GM21529 (cell line): ENCODE measurements around the gene IFIT3.
"Not testable (repeated sequence)": the region's sequence is repeated elsewhere in the genome, so short reads cannot be mapped to it uniquely, and the experiment has no call there.

Experiments used
- ATAC-seq: cut with Tn5 transposase; IDR thresholded peaks from one replicate; pipeline ENCODE4 v1.9.1; 2021; ENCODE audit not compliant: unreplicated experiment

The IFIT3 gene, protein sequence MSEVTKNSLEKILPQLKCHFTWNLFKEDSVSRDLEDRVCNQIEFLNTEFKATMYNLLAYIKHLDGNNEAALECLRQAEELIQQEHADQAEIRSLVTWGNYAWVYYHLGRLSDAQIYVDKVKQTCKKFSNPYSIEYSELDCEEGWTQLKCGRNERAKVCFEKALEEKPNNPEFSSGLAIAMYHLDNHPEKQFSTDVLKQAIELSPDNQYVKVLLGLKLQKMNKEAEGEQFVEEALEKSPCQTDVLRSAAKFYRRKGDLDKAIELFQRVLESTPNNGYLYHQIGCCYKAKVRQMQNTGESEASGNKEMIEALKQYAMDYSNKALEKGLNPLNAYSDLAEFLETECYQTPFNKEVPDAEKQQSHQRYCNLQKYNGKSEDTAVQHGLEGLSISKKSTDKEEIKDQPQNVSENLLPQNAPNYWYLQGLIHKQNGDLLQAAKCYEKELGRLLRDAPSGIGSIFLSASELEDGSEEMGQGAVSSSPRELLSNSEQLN

DNA sequence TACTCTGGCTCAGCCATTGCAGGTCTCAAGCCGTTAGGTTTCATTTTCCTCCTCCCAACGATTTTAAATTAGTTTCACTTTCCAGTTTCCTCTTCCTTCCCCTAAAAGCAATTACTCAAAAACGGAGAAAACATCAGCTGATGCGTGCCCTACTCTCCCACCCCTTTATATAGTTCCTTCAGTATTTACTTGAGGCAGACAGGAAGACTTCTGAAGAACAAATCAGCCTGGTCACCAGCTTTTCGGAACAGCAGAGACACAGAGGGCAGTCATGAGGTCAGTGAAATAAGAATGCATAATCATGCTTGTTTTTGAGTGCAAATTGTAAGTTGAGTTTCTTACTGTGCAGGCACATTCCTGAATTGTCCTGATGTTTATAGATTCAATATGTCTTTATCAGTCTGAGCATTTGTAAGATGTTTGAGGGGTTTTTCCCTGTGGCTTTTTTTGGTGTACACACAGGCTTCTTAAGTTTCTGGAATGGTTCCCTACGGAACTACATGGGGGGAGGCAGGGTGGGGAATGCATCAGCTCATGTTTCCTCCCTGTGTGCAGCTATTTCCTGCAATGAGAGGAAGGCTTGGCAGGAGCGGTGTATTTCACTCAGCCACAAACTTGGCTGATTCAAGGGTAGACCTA, at the start of gene IFIT3:
Gene IFIT3 (plus strand): TSS at position 195 of the 639 bp plus-strand sequence. CDS start 77 bp downstream, at position 272.
- no peak for ATAC-seq

DNA sequence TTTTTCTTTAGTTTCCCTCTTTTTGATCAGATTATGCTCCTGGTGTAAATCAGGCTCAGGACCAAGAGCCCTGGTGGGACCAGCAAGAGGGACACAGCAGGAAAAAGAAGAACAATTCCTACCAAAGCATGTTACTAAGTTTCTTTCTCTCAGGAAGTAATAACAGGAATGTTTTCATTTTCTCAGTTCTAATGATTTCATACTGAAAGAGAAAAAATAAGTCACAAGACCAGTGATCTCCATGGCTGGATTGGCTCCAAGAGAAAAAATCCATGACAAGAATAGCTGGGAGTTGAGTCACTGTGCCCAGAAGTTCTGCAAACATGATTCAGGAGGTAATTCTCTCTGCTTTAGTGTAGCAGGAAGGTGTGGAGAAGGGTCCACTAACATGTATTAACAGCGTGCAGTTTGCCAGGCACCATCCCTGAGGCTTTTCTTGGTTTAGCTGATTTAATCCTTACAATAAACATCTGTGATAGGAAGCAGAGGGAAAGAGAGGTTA, 49.7 kb upstream of the IFIT3 start:
- no peak for ATAC-seq

DNA sequence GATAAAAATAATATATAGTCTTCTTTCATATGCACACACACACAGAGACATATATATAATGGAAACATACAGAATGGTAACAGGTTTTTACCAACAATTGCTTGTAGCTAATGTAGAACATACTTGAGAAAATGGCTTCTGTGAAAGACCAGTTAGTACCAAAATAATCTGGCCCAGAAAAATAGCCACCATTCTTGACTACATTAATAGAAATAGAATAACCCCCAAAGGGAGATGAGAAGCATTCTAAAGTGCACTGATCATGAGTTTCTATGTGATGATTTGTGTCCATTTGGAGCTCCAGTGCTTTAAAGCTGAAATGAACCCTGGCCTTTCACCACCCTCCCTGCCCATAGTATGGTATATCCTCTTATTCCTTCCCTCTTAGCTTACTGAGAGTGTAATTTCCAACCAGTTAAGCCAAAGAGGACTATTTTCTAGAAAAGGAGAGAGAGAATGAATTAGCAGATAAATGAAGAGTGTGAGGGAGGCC, 48.9 kb upstream of the IFIT3 start:
- ATAC-seq = no peak

DNA sequence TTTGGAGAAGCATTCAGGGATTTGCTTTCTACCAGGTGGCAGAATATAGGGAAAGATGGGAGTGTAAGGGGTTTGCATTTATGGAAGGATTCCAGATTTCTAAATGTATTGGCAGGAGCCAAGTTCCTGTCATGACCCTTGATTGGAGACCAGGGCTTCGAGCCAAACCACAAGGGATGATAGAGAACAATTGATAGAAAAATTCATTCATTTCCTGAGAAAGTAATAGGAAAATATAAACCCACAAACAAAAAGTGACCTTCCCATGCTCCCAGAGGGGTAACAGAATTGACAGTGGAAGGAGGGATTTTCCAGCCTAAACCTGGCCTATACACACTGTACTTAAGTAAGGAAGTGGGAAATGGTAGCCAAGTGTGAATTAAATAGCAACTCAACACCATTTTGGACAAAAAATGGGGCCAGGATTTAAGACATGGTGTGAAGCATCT, 48.4 kb upstream of the IFIT3 start:
- ATAC-seq = no peak

DNA sequence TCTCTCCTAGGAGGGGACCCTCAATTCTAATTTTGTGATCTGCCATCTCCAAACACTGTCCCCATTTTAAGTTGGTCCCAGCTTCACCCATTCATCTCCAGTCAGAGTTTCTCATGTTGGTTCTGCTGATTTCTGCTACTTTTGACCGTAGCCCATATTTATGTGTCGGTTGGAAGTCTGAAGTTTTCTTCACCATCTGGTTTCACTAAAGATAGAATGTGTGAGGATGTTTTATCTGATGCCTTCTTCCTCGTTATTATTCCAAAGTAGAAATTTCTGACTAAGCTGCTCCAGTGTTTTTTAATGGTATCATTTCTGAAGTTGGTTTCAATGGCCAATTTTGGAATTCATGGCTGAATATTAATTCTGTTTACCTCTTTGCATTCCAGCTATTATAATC, 47.3 kb upstream of the IFIT3 start:
- no peak for ATAC-seq

DNA sequence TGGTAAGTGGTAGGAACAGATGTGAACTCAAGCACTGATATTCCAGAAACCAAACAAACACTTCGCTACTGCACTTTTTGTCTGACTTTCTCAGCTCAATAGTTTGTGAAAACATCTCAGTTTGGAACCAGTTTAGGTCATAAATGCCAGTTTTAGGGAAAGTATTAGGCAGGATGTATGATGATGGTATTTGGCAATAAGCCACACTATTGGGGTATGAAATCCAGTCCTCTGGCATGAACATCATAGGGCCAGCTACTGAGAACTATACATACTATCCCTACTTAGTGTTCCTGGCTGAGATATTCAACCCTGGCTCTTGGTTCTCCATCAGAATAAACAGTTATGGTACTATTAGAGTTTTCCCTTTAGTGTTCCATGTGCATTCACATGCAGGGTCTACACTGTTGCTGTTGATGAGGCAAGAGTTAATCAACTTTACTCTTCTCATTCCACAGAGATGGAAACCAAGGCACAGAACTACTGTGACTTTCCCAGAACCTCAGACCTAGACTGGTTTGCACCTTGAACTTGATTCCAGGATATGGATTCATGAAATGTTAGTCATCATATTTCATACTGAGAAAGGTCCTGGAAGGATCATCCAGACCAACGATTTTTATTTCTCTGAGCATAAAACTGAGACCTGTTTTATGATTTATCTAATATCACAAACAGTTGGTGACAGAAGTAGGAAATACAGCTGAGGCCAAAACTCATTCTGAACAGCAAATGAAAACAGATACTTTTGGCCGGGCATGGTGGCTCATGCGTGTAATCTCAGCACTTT, 46.0 kb upstream of the IFIT3 start:
- ATAC-seq = no peak

DNA sequence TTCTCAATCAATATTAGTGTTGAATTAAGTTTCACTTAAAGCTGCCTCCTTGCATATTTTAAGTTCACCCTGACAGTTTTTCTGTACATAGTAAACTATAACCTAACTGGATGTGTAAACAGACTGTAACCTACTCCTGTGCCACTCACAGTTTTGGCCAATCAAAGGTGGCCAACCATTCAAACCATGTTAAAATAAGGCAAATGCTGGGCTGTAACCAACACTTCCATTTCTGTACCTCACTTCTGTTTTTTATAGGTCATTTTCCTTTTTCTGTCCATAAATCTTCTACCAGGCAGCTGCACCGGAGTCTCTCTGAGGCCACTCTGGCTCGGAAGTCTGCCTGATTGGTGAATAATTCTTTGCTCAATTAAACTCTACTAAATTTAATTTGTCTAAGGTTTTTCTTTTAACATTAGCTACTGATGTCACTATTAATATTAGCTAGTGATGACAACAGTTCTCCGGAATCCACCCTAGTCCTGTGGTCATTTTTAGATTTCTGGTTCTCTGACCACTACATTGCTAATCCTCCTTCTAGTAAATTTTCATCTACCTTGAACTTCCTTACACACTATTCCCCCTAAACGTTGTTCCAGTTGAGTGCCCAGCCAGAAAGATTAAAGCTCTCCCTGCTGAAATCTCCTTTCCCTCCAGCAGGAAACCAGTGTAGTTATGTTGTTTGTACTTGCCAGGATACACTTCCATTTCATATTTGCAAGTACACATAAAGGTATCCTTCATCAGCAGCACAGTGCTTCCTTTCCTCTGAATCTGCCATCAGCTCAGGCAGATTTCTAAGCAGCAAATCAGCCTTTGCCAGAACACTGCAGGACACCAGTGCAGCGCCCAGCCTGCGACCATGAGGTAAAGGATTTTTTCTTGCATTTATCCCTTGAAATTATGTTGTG, 44.5 kb upstream of the IFIT3 start:
- ATAC-seq = no peak

DNA sequence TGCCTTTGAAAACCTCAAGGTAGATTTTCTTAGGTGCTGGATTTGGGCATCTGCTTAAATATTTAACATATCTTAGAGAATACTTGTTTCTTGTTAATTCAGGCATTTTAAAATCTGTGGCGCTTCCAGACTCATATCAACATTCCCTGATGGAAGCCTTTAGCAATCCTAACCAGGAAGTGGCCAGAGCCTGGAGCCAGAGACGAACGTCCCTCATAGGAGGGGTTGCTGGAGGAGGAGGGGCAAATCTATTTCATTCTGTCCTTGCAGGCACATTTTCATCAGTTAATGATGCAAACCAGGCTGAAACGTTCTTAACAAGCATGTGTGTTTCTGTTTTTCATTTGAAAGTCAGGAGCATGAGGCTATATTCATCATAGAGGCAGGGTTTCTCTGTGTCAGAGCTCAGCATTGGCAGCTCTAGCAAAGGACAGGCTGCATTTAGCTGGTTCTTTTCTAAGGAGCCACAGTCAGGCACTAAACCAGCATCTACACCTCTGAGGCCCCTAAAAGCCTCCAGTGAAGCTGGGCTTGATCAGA, 43.8 kb upstream of the IFIT3 start:
- no peak for ATAC-seq

DNA sequence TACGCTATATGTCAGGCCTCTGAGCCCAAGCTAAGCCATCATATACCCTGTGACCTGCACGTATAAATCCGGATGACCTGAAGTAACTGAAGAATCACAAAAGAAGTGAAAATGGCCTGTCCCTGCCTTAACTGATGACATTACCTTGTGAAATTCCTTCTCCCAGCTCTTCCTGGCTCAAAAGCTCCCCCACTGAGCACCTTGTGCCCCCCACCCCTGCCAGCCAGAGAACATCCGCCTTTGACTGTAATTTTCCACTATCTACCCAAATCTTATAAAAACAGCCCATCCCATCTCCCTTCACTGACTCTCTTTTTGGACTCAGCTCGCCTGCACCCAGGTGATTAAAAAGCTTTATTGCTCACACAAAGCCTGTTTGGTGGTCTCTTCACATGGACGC, 43.1 kb upstream of the IFIT3 start:
- ATAC-seq = not testable (repeated sequence)

DNA sequence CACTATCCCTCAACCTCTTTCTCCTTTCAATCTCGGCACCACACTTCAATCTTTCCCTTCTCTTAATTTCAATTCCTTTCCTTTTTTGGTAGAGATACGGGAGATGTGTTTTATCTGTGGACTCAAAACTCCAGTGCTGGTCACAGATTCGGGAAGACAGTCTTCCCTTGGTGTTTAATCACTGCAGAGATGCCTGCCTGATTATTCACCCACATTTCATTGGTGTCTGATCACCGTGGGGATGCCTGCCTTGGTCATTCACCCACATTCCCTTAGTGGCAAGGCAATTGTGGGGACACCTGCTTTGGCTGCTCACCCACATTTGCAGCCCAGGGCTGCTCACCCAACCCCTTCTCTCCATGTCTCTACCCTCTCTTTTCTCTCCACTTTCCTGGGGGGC, 42.5 kb upstream of the IFIT3 start:
- ATAC-seq = not testable (repeated sequence)

DNA sequence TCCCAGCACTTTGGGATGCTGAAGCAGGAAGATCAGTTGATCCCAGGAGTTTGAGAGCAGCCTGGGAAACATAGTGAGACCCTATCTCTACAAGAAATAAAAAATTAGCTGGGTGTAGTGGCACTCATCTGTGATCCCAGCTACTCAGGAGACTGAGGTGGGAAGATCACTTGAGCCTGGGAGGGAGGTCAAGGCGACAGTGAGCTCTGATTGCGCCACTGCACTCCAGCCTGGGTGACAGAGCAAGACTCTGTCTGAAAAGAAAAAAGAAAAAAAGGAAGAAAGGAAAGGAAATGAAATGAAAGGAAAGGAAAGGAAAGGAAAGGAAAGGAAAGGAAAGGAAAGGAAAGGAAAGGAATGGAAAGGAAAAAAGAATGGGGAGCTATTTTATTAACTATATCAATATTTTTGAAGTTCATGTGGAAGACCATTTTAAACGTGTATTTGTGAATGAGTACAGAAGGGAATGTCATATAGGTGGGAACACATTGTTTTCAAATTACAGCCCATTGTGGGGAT, 33.0 kb upstream of the IFIT3 start:
- no peak for ATAC-seq

DNA sequence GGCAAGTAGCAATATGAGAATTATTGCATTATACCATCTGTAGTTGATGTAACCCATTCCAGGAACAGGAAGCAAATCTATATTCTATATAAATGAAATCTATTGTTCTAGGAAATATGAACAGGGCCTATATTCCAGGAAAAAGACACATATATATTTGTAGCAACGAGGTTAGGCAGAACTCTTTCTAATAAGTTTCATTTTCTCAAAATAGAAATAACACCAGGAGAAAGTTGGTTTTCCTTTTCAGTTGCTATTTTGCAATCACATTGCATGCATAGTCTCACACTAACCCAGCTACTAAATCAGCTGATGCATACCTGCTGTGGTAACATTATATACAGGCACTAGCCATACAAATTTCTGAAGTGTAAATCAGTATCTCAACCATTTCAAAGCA, 32.2 kb upstream of the IFIT3 start:
- ATAC-seq = peak; percentile 49

DNA sequence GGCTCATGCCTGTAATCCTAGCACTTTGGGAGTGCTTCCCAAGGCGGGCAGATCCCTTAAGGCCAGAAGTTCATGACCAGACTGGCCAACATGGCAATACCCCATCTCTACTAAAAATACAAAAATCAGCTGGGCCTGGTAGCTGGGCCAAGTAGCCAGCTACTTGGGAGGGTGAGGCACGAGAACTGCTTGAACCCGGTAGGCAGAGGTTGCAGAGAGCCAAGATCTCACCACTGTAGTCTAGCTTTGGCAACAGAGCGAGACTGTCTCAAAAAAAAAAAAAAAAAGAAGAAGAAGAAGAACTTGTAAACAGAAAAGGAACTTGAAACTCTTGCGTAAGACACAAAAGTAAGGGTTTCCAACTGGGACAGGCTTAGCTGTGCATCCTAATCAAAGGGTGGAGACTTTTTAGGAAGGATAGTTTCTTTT, 31.6 kb upstream of the IFIT3 start:
- ATAC-seq = peak; percentile 41

DNA sequence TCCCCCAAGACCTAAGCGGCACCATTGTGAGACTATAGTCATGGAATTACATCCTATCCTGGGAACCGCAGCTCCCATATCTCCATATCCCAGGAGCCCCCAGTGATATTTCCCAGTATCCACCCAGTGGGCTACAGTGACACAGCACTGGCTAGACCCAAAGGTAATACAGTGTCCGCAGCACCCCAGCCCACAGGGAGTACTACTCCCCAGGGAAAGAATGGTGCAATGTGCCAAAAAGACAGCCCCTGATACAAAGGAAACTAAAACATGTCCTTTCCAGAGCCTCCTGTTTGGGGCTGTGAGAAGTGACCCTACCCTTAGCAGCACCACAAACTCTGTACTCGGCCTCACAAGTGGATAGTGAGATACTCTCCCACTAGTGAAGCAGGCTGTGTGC, 30.4 kb upstream of the IFIT3 start:
- no peak for ATAC-seq

DNA sequence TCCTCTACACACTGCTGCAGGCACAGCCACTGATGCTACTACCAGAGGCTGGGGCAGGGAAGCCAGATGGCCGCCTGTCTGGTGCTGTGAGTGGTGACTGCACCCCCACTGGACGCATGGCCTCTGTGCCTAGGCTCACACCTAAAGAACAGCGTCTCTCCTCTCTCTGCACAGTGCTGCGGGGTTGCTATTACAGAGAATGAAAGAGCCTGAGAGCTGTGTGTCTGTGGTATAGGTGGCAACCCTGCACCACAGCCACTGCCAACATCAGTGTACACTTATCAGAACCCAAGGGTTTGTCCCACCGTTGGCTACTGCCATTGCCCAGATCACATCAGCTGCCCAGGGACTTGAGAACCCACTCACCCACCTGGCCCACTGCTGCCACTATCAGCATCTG, 30.0 kb upstream of the IFIT3 start:
- no peak for ATAC-seq

DNA sequence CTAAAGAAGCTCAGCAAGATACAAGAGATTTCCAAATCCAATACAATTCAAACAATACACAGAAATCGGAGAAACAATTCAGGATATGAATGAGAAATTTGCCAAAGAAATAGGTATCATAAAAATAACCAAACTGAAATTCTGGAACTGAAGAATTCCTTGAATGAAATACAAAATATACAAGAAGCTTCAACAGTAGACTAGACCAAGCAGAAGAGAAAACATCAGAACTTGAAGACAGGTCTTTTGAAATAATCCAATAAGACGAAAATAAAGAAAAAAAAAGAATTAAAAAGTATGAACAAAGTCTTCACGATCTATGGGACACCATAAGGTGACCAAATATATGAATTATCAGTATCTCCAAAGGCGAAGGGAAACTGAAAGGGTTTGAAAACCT, 28.8 kb upstream of the IFIT3 start:
- no peak for ATAC-seq

DNA sequence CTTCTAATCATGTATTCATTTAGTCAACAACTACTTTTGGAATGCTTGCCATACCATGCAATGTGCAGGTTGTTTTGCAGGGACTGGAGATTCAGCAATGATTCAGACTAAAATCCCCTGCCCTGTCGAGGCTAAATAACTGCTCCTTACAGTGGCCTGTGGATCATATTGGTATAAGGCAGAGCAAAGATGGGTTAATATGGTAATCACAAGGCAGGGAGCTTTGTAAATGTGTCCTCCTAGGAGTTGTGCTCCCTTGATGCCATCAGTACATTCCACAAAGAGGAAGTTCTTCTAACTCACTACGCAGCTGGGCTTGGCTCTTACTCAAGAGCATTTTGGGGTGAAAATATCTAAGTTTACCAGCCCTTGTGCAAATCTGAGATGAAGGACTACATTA, 26.6 kb upstream of the IFIT3 start:
- ATAC-seq = peak; percentile 28

DNA sequence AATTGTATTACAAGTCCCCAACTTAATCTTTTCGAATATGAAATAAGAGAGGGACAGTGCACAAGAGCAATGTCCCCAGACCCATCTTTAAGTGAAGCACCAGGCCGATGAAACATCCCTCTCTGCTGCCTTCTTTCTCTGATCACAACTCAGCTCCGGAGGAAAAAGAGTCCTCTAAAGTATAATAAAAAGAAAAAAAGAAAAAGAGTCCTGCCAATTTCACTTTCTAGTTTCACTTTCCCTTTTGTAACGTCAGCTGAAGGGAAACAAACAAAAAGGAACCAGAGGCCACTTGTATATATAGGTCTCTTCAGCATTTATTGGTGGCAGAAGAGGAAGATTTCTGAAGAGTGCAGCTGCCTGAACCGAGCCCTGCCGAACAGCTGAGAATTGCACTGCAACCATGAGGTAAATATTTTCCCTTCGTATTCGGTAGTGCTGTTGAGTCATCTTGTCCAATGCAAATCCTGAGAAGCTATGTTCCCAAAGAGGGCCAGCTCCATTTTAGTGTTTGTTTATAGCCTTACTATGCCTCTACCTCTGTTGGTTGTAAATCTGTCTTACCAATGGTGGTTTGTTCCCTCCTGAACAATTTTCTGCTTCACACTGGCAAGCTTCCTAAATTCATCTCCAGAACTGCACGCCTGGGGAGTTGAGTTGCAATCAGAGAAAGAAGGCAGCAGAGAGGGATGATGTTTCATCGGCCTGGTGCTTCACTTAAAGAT, 25.9 kb upstream of the IFIT3 start, which contains the start of gene IFIT2:
Gene IFIT2 (plus strand): TSS at position 326 of the 725 bp plus-strand sequence. CDS start 78 bp downstream, at position 404.
- ATAC-seq = peak; percentile 81

DNA sequence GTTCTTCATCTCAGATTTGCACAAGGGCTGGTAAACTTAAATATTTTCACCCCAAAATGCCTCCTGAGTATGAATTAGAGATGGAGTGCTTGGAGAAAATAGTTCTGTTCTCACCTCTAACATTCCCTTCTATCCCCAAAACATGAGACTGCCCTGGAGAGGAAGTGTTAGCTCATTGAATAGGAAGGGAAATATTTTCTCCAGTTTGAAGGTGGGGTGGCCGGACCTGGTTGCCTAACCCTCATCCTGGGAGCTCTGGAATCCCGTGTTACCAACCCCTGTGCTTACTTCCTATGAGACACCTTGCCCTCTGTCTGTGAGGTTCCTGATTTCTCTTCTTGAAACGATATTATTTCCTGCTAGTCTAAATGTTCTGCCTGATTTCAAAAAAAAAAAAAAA, 25.2 kb upstream of the IFIT3 start:
- no peak for ATAC-seq
